GM19395 (cell line): Measurements from ENCODE around the gene MINDY1.

Experiments used
- ATAC-seq: cut with Tn5 transposase; IDR thresholded peaks from one replicate; pipeline ENCODE4 v1.9.1; 2021; ENCODE audit warnings: mild to moderate bottlenecking, moderate library complexity; ENCODE audit not compliant: unreplicated experiment

The MINDY1 gene

GRCh38 chr1:150967936-150968335, 38.8 kb downstream of the MINDY1 start:
- ATAC-seq = no peak

DNA sequence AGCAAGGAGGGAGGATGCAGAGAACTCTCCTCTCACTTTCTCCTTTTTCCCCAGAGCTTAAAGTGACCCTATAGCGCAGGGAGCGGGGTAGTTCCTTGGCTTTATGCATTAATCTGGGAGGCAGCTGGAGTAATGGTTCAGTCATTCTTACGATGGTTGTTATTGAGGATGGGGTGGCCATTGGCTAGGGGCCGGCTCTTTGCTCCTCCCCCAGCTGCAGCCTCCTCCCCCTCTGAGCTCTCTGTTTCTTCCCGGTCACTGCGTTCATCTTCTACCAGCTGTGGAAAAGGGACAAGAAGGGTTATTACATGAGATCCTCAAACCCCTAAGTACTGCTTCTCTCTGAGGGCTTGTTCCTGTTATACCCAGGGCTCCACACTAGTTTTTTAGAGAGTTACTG, 40.7 kb downstream of the MINDY1 start:
- no peak for ATAC-seq

DNA sequence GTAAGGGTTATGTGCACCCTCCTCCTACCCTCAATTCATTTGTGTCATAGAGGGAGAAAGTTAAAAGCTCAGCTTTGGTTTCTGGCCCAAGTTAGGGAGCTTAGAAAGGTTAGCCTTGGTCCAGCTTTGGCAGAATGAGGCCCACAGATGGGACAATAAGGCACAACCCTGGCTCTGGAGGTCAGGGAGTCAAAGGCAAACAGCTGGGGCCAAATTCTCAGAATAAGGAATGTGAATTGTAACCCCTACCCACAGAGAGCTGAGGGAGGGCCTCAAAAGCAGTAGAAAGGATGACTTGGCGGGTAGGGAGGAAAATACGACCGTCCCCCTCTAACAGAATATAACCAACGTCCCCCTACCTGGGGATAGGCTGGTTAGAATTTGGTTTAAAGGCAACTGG, 41.1 kb downstream of the MINDY1 start:
- ATAC-seq = no peak

- no peak for ATAC-seq
These were observed 42.6 kb downstream of the MINDY1 start for GRCh38 chr1:150964164-150964489.

- ATAC-seq = no peak
These were observed 43.2 kb downstream of the MINDY1 start for GRCh38 chr1:150963321-150964163.

- no peak for ATAC-seq
These were observed 44.9 kb downstream of the MINDY1 start for GRCh38 chr1:150961756-150962155.

GRCh38 chr1:150960646-150961045, 46.1 kb downstream of the MINDY1 start:
- no peak for ATAC-seq

- ATAC-seq = no peak
These were observed 49.0 kb downstream of the MINDY1 start for GRCh38 chr1:150957666-150958065.

GRCh38 chr1:150955280-150955679, 51.4 kb downstream of the MINDY1 start:
- ATAC-seq = no peak

GRCh38 chr1:150954708-150955107, 52.0 kb downstream of the MINDY1 start:
- ATAC-seq = no peak
